Suprapubic skin (tissue), 4 donors: ENCODE results near the gene EEFSEC.

ENCODE experiments used
- EP300 ChIP-seq: sonication (generic); formaldehyde crosslinking; IDR thresholded peaks from one replicate; pipeline ENCODE4 v1.6.1; 2017; ENCODE audit warnings: antibody characterized with exemption
- POLR2A ChIP-seq, 2 donors: fragments of 450-650 bp; IDR thresholded peaks; one replicate each; pipeline ENCODE4 v1.6.1; 2017; ENCODE audit warnings: antibody characterized with exemption in 2 of 2, mild to moderate bottlenecking in 2 of 2, moderate library complexity in 2 of 2
- POLR2AphosphoS5 ChIP-seq, 3 donors: sonication (generic); formaldehyde crosslinking; IDR thresholded peaks; one replicate each; pipeline ENCODE4 v1.6.1; 2017; ENCODE audit warnings: antibody characterized with exemption in 3 of 3
- TF ChIP-seq, protein P1 (sequence below), 2 donors: fragments of 200-600 bp in 1 of 2; fragments of 450-650 bp in 1 of 2; sonication (generic) in 1 of 2; IDR thresholded peaks; one replicate each; pipeline ENCODE4 v1.5.1; 2016 to 2019; ENCODE audit warnings: antibody characterized with exemption in 2 of 2, mild to moderate bottlenecking in 1 of 2, moderate library complexity in 1 of 2

DNA sequence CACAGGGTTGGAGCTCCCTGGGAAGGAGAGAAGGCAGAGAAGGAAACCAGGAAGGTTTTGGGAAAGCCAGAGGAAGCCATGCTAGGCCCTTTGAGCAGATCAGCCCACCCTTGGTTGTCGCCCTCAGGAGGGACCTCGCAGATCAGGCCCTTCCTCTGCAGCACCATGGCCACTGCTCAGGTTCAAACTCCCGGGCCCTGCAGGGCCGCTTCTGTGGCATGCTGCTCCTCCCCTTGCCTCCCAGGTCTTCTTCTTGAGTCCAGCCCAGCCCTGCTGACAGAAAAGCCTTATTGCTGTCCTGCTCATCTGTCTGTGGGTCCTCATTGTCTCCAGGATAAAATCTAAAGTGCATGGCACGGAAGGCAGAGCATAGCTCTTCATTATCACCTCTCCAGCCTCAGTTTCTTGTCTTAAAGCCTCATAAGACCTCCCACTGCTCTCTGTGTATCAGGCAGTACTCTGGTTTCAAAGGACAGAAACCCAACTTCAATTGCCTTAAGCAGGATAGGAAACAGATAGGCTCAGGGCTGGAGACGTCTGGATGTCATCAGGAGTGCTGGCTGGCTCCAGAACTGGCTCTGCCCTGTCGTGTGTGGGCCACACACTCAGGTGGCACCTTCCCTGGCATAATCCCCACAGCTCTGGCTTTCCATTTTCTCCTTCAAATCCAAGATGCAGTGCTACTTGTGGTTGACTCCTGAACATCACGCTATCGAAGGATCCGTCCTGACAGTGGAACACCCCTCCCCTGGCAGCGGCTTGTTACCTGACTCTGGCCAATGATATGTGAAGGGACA is 118.5 kb downstream of the EEFSEC start:
- TF ChIP-seq POLR2A (IDR thresholded peaks at IDR 0.05) (no peak), EP300 (no peak), POLR2AphosphoS5 (IDR thresholded peaks at IDR 0.05) (no peak)
- TF ChIP-seq, protein P1, sequence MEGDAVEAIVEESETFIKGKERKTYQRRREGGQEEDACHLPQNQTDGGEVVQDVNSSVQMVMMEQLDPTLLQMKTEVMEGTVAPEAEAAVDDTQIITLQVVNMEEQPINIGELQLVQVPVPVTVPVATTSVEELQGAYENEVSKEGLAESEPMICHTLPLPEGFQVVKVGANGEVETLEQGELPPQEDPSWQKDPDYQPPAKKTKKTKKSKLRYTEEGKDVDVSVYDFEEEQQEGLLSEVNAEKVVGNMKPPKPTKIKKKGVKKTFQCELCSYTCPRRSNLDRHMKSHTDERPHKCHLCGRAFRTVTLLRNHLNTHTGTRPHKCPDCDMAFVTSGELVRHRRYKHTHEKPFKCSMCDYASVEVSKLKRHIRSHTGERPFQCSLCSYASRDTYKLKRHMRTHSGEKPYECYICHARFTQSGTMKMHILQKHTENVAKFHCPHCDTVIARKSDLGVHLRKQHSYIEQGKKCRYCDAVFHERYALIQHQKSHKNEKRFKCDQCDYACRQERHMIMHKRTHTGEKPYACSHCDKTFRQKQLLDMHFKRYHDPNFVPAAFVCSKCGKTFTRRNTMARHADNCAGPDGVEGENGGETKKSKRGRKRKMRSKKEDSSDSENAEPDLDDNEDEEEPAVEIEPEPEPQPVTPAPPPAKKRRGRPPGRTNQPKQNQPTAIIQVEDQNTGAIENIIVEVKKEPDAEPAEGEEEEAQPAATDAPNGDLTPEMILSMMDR (IDR thresholded peaks at IDR 0.05): no peak
